Astrocyte (in vitro differentiated cells and primary cell): ENCODE measurements around the gene GAB1.

Experiments
- CTCF ChIP-seq: IDR thresholded peaks from 2 replicates; pipeline ENCODE4 v1.5.1; 2011; ENCODE audit warnings: low read depth, mild to moderate bottlenecking, inconsistent platforms, low read length, moderate library complexity; ENCODE audit not compliant: insufficient read depth
- EZH2 ChIP-seq: IDR thresholded peaks from 2 replicates; pipeline ENCODE4 v1.6.1; 2012; ENCODE audit warnings: mild to moderate bottlenecking, low read length, inconsistent platforms; ENCODE audit not compliant: insufficient read depth

- no peak for TF ChIP-seq CTCF
- TF ChIP-seq EZH2: no peak
Measured at GRCh38 chr4:143486314-143486713, 149.6 kb downstream of the GAB1 start.
